ENCODE data around the gene VTI1A. TPM values are rescaled to one million over a fixed set of nuclear protein-coding genes. Genes with fewer than 3 reads are reported as not detected.

The VTI1A gene
- total RNA-seq, 1 donor: 37.1 TPM

DNA sequence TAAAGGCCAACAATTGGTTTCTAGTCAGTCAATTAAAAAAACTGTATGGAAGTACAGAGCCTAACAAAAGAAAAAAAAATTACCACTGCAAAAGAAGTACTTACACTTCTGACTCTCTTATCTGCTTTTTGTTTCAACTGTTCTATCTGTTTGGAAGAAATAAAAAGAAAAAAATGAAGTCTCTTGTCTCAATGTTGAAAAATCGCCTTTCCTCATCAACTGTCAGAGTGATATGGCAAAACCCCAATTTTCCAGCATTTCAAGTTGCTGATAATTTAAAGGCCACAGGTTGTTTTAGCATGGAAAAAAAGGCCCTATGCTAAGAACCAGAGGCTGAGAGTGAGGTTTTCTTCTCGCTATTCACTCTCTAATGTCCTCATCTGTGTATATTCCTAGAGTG, 13.9 kb upstream of the VTI1A start:
- no peak for DNase-seq (ENCODE audit: low read depth)
- TF ChIP-seq, protein P1, sequence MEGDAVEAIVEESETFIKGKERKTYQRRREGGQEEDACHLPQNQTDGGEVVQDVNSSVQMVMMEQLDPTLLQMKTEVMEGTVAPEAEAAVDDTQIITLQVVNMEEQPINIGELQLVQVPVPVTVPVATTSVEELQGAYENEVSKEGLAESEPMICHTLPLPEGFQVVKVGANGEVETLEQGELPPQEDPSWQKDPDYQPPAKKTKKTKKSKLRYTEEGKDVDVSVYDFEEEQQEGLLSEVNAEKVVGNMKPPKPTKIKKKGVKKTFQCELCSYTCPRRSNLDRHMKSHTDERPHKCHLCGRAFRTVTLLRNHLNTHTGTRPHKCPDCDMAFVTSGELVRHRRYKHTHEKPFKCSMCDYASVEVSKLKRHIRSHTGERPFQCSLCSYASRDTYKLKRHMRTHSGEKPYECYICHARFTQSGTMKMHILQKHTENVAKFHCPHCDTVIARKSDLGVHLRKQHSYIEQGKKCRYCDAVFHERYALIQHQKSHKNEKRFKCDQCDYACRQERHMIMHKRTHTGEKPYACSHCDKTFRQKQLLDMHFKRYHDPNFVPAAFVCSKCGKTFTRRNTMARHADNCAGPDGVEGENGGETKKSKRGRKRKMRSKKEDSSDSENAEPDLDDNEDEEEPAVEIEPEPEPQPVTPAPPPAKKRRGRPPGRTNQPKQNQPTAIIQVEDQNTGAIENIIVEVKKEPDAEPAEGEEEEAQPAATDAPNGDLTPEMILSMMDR (IDR thresholded peaks at IDR 0.05; ENCODE audit: insufficient read depth, low read depth, low read length): no peak
- no peak overlapping the region for H3K4me3 ChIP-seq (ENCODE audit: low read depth, low read length)

DNA sequence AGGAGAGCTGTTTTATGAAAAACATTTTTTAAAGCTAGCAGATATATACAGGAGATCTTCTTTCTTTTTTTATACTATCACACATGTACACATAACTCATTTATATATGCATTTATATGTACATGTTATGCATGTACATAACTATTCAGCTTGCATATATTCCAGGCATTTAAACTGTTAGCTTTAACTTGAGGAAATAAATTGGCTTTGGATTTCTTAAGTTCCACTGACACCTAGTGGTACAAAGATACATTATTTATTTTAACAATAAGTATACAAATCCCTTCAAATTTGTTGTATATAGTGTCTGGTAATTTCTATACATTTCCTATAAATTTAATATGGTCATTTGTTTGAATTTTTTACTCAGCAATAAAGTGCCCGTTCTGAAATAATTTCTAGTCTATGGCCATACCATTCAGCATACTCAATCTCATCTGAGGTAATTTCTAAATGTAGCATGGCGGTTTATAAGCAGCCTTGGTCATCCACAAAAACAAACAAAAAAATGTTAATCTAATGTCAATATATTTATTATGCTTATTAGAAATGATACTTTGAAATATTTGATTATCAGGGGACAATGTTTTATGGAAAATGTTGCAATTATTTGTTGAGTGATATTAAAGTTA, 11.9 kb upstream of the VTI1A start:
- peak; percentile 61 for DNase-seq (ENCODE audit: low read depth)
- no peak overlapping the region for H3K4me3 ChIP-seq (ENCODE audit: low read depth, low read length)
- TF ChIP-seq, protein P1 (IDR thresholded peaks at IDR 0.05; ENCODE audit: insufficient read depth, low read depth, low read length): peak; percentile 45

DNA sequence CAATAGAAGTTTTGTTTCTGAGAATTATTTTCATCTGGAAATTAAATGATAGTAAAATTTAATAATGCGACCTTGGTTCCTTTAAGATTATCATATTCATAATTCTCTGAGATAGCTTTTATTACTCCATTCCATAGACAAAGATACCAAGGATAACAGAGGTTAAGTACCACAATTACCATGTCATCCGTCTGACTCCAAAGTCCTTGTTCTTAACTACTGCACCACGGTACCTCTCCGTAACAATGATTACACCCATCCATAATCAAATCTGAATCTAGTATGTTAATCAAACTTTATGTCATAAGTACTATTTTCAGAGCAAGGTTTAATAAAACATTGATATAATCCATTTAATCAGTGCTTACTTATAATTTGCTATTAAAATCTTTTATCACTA, 8.7 kb upstream of the VTI1A start:
- TF ChIP-seq, protein P1 (IDR thresholded peaks at IDR 0.05; ENCODE audit: insufficient read depth, low read depth, low read length): no peak
- no peak overlapping the region for H3K4me3 ChIP-seq (ENCODE audit: low read depth, low read length)
- no peak for DNase-seq (ENCODE audit: low read depth)

DNA sequence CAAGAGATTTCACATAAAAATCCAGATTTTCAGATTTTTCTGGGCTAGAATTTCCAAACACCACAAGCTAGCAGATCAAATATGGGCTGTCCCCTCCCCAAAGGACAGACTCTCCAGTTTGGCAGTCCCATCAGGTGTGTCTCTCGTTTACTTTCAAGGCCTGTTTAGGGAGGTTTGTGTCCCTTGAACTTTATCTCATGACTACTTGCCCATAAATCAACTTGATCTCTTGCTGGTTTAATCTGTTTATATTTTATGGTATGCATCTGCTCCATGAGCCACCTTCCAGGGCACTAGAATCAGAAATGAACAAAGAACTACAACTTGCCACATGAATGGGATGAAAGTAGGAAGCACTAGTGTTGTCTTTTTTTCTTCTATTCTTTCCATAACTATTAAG, 5.5 kb upstream of the VTI1A start:
- TF ChIP-seq, protein P1 (IDR thresholded peaks at IDR 0.05; ENCODE audit: insufficient read depth, low read depth, low read length): no peak
- DNase-seq (ENCODE audit: low read depth): no peak

DNA sequence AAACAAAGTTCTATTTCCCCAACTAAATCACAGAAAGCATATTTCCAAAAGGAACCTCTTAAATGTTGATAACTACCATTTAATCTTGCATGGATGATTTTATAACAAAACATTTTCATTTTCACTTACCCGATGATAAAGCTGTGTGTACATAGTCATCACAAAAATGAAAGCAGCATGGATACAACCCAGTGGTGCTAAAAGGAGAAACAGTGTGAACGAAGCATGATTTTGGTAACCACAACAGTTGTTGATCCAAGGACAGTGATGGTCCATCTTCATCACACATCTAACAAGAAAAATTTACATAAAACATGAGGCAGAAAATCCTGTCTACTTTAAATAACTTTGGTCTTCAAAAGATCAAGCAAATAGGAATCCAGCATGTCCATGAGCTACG, 5.0 kb upstream of the VTI1A start:
- TF ChIP-seq, protein P1 (IDR thresholded peaks at IDR 0.05; ENCODE audit: insufficient read depth, low read depth, low read length): no peak
- no peak overlapping the region for H3K4me3 ChIP-seq (ENCODE audit: low read depth, low read length)

More for the DNA sequence above, 5.5 kb upstream of the VTI1A start:
- no peak overlapping the region for H3K4me3 ChIP-seq (ENCODE audit: low read depth, low read length)

DNA sequence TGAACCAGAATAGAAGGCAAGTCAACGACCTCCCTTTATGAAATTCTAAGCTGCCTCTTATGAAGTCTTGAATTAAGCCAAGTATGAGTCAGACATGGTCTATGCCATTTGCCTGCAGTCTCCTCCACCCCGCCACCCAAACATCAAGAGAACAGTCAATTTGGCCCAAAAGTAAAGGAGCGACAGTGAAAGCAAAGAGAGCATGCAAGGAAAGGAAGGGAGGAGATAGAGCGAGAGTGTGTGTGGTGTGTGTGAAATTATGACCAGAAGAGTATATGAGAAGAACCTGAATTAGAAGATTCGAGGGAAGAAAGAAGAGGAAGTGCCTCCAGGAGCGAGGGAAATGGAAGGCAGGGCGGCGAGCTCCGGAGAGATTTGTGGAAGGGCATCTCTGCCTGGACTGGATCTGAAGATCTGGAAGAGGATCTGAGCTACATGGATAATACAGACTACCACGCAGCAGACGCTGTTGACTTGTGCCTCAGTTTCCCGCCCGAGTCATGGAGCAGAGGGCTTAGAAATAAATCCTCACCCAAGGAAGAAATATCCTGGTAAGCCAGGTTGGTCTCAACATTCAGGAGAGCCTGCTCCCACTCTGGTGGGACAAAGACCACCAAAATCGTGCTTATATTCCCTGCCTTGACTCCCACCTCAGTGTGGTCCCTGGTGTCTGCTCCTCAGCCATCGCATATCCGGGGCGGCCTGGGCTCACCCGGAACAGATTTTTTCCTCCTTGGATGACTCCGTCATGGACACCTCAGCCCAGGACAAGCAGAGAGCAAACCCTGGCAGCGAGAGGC, 760 bp upstream of the VTI1A start:
- TF ChIP-seq, protein P1 (IDR thresholded peaks at IDR 0.05; ENCODE audit: insufficient read depth, low read depth, low read length): no peak
- H3K4me3 ChIP-seq (ENCODE audit: low read depth, low read length): peak overlapping the region; percentile 100
- no peak for DNase-seq (ENCODE audit: low read depth)

More for the DNA sequence above, 5.0 kb upstream of the VTI1A start:
- DNase-seq (ENCODE audit: low read depth): no peak
